ENCODE measurements around the gene PLCB4.

DNA sequence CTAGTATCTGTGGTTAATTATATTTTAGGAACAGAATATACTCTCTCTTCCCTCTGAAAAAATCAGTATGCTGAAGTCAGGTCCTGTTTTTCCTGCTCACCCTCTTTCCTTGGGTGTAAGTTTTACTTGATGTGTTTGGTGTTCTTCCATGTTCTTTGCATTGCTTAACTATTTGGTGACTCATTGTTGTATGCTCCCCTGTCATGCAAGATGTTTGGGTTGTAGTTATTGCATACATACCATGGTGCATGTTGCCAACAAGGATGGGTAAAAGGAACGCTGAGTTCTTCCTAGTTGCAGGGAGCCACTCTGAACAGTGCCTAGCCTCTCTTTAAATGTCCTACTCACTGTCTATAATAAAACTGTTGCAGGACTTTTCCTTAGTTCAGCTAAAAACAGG is 237.6 kb downstream of the PLCB4 start:
- TF ChIP-seq, protein P1, sequence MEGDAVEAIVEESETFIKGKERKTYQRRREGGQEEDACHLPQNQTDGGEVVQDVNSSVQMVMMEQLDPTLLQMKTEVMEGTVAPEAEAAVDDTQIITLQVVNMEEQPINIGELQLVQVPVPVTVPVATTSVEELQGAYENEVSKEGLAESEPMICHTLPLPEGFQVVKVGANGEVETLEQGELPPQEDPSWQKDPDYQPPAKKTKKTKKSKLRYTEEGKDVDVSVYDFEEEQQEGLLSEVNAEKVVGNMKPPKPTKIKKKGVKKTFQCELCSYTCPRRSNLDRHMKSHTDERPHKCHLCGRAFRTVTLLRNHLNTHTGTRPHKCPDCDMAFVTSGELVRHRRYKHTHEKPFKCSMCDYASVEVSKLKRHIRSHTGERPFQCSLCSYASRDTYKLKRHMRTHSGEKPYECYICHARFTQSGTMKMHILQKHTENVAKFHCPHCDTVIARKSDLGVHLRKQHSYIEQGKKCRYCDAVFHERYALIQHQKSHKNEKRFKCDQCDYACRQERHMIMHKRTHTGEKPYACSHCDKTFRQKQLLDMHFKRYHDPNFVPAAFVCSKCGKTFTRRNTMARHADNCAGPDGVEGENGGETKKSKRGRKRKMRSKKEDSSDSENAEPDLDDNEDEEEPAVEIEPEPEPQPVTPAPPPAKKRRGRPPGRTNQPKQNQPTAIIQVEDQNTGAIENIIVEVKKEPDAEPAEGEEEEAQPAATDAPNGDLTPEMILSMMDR (IDR thresholded peaks at IDR 0.05) = no peak
- TF ChIP-seq POLR2AphosphoS5 (IDR thresholded peaks at IDR 0.05) (no peak), POLR2A (IDR thresholded peaks at IDR 0.05) (no peak)

All from transverse colon (tissue), 4 donors.